HG03439 (cell line): ENCODE results near the gene PDHB.

Experiments
- ATAC-seq: cut with Tn5 transposase; IDR thresholded peaks from one replicate; pipeline ENCODE4 v1.9.1; 2021; ENCODE audit warnings: mild to moderate bottlenecking, moderate library complexity; ENCODE audit not compliant: unreplicated experiment

PDHB gene

GRCh38 chr3:58433400-58434167 is at the start of gene PDHB:
Gene PDHB (minus strand): TSS chr3:58433832. CDS start chr3:58433809, 23 bp downstream.
- peak; percentile 89 for ATAC-seq

GRCh38 chr3:58482917-58483636 is 49.4 kb upstream of the PDHB start:
- no peak for ATAC-seq

GRCh38 chr3:58480309-58480708 is 46.7 kb upstream of the PDHB start:
- ATAC-seq: no peak

- no peak for ATAC-seq
Measured at GRCh38 chr3:58478781-58479180, 45.1 kb upstream of the PDHB start.

GRCh38 chr3:58474967-58475578 is 41.4 kb upstream of the PDHB start:
- ATAC-seq: no peak

- no peak for ATAC-seq
Measured at GRCh38 chr3:58474348-58474911, 40.8 kb upstream of the PDHB start.

DNA sequence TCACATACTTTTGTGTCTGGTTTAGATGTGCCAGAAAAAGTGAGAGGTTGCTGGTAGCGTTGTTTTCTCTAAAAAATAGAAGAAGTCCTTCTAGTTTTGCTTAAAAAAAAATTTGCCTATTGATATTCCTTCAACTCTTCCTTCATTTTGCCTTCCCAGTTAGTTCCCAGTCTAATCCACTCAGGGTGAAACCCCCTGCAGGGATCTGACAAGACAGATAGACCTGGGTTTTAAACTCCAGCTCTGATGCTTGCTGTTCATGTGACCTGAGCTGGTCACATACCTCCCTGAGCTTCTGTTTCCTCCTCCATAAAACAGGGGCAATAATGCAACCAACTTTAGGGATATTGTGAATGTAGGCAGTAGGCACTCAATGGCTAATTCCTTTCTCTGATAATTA is 39.6 kb upstream of the PDHB start:
- ATAC-seq: no peak

- ATAC-seq: no peak
Measured at GRCh38 chr3:58471025-58471887, 37.6 kb upstream of the PDHB start.

GRCh38 chr3:58470363-58471024 is 36.9 kb upstream of the PDHB start:
- ATAC-seq: no peak

- ATAC-seq: no peak
Measured at GRCh38 chr3:58469096-58469495, 35.5 kb upstream of the PDHB start.

DNA sequence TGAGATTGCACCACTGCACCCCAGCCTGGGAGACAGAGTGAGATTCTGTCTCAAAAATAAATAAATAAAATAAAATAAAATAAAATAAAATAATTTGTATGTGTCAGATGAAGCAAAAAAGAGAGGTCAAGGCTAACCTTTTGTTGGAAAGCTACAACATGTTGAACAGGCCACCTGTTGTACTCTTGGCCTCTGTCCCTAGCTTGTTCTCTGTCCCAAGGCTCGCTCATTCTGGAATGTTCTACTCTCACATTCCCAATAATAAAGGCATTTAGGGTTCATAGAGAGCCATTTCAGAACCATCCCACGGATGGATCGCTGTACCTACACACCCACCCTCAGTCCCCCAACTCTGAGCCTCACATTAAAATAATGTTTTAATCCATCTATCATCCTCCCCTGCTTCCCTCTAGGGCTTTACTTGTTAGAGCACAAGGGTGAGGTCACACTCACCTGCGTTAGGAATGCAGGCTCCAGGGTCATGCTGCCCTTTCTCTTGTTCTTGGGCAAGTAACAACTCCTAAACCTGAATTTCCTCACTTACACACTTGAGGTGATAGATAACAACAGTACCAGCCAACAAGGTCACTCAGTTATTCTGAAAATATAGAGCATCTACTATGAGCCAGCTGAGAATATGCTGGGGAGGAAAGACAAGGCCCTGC is 33.4 kb upstream of the PDHB start:
- no peak for ATAC-seq

DNA sequence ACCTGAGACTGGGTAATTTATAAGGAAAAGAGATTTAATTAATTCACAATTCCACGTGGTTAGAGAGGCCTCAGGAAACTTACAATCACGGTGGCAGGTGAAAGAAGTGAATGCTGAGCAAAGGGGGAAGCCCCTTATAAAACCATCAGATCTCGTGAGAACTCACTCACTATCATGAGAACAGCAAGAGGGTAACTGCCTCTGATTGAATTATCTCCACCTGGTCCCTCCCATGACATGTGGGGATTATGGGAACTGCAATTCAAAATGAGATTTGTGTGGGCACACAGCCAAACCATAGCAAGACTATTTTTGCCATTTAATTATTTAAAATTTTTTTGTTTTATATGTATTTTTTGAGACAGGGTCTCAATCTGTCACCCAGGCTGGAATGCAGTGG is 31.2 kb upstream of the PDHB start:
- no peak for ATAC-seq

GRCh38 chr3:58463942-58464271 is 30.3 kb upstream of the PDHB start:
- no peak for ATAC-seq

DNA sequence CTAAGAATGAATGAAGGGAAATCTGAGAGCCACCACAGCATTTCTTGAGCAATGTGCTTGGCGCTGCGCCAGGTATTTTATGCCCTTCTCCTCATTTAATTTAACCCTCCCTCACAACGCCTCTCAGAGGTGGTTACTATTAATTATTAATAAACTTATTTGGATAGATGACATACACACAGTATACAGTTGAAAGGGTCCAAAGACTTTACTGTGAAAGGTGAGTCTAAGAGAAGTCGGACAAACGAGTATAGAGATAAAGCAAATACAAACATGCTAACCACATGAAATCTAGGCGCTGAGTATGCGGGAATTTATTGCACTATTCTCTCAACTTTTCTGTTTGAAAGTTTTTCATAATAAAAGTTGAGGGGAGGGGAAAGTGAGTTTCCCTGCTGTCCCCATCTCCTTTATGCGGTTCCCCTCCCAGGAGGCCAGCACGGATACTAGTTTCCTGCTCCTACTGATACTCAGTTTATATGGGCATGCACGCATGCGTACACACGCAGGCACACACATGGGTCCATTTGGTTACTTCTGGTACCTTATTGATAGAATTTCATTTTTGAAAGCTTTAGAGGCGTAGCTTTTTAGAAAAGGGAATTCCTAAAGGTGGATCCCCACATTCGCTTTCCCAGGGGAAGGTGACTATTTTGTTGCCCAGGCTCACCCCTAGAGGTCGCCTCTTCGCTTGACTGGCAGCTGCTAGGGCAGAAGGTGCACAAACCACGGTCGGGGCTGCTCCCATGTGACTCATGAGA is 29.7 kb upstream of the PDHB start:
- ATAC-seq: peak; percentile 80

- no peak for ATAC-seq
Measured at GRCh38 chr3:58462829-58463180, 29.2 kb upstream of the PDHB start.

DNA sequence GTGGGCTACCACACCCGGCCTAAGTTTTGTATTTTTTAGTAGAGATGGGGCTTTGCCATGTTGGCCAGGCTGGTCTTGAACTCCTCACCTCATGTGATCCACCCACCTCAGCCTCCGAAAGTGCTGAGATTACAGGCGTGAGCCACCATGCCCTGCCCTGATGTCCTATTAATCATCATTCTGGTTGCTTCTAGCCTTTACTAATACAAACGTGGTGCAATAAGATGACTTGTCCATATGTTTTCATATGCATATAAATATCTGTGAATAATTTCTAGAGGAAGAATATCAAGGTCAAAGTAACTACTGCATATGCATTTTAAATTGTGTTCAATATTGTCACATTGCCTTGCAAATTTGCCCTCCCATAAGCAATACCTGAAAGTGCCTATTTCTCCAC is 25.5 kb upstream of the PDHB start:
- no peak for ATAC-seq

GRCh38 chr3:58452176-58452575 is 18.5 kb upstream of the PDHB start:
- no peak for ATAC-seq

- no peak for ATAC-seq
Measured at GRCh38 chr3:58441514-58442450, 8.2 kb upstream of the PDHB start.
